ENCODE measurements around the gene VIL1. TPM values are rescaled to one million over a fixed set of nuclear protein-coding genes. Genes with fewer than 3 reads are reported as not detected.
A peak's percentile ranks its signal among the peaks of the same experiment; 100 is the strongest.

VIL1 gene
- polyA plus RNA-seq, 1 donor = not detected

DNA sequence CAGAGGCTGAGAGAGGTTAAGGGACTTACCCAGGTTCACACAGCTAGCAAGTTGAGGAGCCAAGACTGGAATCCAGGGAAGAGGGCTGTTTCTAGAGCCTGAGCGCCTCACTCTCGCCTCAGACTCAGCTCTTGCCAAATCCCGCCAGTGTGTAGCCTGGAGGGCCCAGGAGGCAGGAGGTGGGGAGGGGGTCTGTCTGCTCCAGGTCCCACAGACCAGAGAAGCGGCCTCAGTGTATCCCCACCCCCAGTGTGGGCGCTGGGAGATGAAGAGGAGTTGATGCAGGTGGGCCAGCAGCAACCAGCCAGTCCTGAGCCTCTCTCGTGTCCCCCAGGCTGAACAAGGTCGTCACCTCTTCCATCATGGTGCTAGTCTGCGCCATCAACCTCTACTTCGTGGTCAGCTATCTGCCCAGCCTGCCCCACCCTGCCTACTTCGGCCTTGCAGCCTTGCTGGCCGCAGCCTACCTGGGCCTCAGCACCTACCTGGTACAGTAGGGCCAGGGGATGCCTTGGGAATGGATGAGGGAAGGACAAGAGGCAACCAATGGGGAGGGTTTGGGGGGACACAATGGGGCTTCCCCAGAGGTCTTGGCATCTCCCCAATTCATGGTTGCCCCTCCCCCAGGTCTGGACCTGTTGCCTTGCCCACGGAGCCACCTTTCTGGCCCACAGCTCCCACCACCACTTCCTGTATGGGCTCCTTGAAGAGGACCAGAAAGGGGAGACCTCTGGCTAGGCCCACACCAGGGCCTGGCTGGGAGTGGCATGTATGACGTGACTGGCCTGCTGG is 24.4 kb upstream of the VIL1 start:
- no peak for DNase-seq (ENCODE audit: low read depth)

DNA sequence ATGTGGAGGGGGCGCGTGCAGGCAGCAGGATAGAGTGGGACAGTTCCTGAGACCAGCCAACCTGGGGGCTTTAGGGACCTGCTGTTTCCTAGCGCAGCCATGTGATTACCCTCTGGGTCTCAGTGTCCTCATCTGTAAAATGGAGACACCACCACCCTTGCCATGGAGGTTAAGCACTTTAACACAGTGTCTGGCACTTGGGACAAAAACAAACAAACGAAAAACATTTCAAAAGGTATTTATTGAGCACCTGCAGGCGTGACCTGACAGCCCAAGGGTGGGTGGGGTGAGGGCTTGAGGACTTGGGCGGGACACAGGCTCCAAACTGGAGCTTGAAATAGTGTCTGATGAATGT is 23.9 kb upstream of the VIL1 start:
- DNase-seq (ENCODE audit: low read depth) = no peak

DNA sequence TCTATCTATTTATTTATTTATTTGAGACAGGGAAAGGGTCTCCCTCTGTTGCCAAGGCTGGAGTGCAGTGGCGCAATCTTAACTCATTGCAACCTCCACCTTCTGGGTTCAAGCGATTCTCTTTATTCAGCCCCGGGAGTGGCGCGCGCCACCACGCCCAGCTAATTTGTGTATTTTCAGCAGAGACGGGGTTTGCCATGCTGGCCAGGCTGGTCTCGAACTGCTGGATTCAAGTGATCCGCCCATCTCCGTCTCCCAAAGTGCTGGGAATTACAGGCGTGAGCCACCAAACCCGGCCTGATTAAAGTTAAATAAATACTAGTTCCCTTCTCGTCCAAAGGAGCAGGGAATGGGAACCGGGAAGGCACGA is 23.5 kb upstream of the VIL1 start:
- DNase-seq (ENCODE audit: low read depth) = no peak

DNA sequence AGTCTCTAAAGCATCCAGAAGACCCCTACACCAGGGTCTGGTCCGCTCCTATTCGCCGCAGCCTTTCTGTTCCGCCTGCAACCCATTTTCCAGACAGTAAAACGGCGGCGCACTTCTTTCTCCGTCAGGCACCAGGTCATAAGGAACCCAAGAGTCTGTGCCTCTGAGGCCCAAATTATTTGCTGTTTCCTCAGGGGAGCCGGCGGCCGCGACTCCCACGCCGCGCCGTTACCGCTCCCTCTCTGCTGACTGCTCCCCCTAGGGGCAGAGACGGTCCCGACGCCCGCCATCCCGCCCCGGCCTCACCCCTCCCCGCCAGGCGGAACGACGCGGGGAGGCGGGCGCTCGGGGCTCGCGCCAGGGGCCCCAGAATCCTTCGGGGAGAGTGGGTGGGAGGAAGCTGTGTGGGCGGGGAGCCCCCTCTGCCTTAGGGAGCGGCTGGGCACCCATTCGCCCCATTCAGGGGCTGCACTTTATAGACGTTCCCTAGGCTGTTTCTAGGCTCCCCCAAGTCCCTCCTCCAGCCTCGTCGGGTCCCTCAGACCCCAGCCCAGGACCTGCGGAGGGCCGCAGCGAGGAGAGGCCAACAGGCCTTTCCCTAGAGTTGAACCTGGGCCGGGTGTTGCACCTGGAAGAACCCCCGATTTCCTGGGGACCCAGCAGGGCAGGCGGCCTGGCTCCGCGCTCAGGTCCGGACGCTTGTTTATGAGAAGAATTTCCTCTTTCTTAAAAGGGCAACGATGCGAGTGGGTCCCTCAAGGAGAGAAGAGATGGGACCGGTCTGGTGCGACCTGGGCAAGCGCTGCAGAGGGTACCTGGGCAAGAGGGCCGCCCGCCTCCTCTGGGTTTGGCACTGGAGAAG is 22.9 kb upstream of the VIL1 start:
- peak; percentile 77 for DNase-seq (ENCODE audit: low read depth)

- no peak for DNase-seq (ENCODE audit: low read depth)
These were observed 22.0 kb upstream of the VIL1 start for GRCh38 chr2:218396688-218397462.

GRCh38 chr2:218397463-218397819 is 21.5 kb upstream of the VIL1 start:
- no peak for DNase-seq (ENCODE audit: low read depth)

DNA sequence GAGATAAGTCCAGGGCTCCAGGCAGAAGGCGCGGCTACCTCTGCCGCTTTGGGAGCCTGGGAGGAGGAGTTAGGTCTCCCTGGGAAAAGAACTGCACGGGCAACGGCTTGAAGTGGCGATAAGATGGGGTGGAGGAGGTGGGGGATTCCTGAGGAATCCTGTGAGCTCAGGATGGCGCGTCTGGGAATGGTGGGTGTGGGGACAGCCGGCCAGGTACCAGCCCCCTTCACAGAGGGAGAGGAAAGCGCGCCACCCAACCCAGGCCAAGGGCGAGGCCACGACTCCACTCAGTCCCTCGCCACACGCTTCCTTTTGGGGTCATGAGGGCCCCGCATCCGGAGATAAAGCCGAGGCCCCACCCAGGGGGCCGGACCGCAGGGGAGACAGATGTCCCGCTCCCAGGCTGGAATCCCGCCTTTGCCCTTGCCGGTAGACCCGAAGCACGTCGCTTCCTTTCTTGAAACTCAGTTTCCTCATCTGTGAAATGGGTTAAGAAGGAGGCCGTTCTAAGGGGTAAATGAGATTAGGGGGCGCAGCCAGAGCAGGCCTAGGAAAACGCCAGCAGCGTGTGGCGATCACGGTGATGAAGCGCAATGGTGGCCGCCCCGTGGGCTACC is 21.0 kb upstream of the VIL1 start:
- no peak for DNase-seq (ENCODE audit: low read depth)

- no peak for DNase-seq (ENCODE audit: low read depth)
These were observed 20.2 kb upstream of the VIL1 start for GRCh38 chr2:218398437-218399390.

- peak; percentile 95 for DNase-seq (ENCODE audit: low read depth)
These were observed 19.3 kb upstream of the VIL1 start, which contains the start of gene CTDSP1 for GRCh38 chr2:218399391-218400166. CTDSP1 (plus strand) TSS chr2:218399868; CDS start chr2:218400091, 223 bp downstream.

- DNase-seq (ENCODE audit: low read depth) = no peak
These were observed 18.6 kb upstream of the VIL1 start for GRCh38 chr2:218400167-218400929.

DNA sequence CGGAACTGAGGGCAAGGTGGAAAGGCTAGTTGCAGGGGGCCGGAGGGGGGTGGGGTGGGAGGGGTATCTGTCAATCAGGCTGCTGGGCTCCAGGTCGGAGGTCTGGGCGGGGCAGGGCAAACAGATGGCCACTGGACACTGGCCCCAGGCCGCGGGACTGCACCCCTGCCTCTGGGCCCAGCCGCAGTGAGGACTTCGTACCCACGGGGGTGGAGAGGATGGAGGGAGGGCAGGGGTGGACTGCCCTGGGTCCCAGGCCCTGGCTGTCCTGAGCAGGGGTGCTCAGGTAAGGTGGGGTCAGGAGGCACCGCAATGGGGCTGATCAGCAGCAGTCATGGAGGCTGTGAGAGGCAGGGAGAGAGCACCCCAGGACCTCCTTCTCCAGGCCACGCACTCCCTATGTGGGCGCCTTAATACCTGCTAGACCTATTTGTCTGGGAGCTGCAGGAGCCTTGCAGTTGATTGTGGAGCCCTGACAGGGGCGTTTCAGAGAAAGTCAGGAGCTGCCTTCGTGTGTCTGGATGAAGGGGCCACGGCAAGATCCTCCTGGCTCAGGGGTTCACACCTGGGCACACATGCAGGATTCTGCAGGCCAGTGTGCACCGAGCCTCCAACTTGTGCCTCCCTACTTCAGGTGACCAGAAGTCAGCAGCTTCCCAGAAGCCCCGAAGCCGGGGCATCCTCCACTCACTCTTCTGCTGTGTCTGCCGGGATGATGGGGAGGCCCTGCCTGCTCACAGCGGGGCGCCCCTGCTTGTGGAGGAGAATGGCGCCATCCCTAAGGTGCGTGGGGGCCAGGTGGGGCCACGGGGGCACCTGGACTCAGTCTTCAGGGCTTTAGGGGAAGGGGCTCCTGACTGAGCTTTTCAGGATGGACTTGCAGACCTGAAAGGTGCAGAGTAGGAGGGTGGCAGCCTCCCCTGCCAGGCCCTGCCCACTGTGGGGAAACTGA is 17.7 kb upstream of the VIL1 start:
- DNase-seq (ENCODE audit: low read depth) = no peak

GRCh38 chr2:218401890-218402289 is 17.0 kb upstream of the VIL1 start:
- DNase-seq (ENCODE audit: low read depth) = no peak

- no peak for DNase-seq (ENCODE audit: low read depth)
These were observed 16.4 kb upstream of the VIL1 start for GRCh38 chr2:218402491-218402901.

DNA sequence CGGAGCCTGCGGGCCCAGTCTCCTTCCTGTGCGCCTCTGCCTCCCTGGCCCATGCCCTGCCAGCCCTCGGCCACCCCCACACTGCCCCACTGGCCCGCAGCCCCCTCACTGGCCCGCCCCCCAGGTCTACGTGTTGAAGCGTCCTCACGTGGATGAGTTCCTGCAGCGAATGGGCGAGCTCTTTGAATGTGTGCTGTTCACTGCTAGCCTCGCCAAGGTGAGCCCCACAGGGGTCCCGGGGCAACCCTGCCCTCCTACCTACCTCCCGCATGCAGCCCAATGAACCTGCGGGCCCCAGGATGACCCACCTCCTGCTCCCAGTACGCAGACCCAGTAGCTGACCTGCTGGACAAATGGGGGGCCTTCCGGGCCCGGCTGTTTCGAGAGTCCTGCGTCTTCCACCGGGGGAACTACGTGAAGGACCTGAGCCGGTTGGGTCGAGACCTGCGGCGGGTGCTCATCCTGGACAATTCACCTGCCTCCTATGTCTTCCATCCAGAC is 16.0 kb upstream of the VIL1 start:
- no peak for DNase-seq (ENCODE audit: low read depth)

DNA sequence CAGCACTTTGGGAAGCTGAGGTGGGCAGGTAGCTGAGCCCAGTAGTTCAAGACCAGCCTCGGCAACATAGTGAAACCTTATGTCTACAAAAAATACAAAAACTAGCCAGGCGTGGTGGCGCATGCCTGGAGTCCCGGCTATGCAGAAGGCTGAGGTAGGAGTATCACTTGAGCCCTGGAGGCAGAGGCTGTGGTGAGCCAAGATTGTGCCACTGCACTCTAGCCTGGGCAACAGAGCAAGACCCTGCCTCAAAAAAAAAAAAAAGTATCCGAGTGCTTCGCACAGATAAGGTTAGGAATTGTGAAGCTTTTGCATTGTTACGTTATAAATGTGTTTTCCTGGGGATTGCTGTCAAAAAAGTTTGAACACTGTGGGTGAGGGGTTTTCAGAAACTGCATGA is 15.1 kb upstream of the VIL1 start:
- DNase-seq (ENCODE audit: low read depth) = no peak

DNA sequence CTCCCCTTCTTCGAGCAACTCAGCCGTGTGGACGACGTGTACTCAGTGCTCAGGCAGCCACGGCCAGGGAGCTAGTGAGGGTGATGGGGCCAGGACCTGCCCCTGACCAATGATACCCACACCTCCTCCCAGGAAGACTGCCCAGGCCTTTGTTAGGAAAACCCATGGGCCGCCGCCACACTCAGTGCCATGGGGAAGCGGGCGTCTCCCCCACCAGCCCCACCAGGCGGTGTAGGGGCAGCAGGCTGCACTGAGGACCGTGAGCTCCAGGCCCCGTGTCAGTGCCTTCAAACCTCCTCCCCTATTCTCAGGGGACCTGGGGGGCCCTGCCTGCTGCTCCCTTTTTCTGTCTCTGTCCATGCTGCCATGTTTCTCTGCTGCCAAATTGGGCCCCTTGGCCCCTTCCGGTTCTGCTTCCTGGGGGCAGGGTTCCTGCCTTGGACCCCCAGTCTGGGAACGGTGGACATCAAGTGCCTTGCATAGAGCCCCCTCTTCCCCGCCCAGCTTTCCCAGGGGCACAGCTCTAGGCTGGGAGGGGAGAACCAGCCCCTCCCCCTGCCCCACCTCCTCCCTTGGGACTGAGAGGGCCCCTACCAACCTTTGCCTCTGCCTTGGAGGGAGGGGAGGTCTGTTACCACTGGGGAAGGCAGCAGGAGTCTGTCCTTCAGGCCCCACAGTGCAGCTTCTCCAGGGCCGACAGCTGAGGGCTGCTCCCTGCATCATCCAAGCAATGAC is 14.4 kb upstream of the VIL1 start:
- DNase-seq (ENCODE audit: low read depth) = no peak

Data from forelimb muscle (tissue), 1 donor.